ENCODE data around the gene TSEN2. TPM values are rescaled to one million over a fixed set of nuclear protein-coding genes. Genes with fewer than 3 reads are reported as not detected.

Gene TSEN2
- total and polyA plus RNA-seq, 5 donors from 2014 or later: 7.8 to 14.9 (median 9.6) TPM

Other genes with a start within 250 kb of the TSEN2 start
- 0.64 TPM for gene PPARG, start 195.4 kb upstream of the TSEN2 start, total RNA-seq
- under 1 TPM in 2 of 4 donors, not detected in 2; 0.16 to 0.24 TPM for gene PPARG, start 195.4 kb upstream of the TSEN2 start, polyA plus RNA-seq
- gene MKRN2OS, start 61.0 kb downstream of the TSEN2 start, total RNA-seq: not detected
- gene MKRN2OS, start 61.0 kb downstream of the TSEN2 start, polyA plus RNA-seq: under 1 TPM in 1 of 4 donors, not detected in 3; 0.21 TPM
- gene MKRN2, start 72.6 kb downstream of the TSEN2 start, total RNA-seq: 24.6 TPM
- 10 to 100 TPM; 45.9 to 61.6 (median 54.0) TPM for gene MKRN2, start 72.6 kb downstream of the TSEN2 start, polyA plus RNA-seq
- gene RAF1, start 179.6 kb downstream of the TSEN2 start, total RNA-seq: 133 TPM
- gene RAF1, start 179.6 kb downstream of the TSEN2 start, polyA plus RNA-seq: 10 to 100 TPM; 54.1 to 73.5 (median 66.3) TPM